IPS DF 6.9 (cell line): Measurements from ENCODE around the gene PRKCI.
"Not testable (repeated sequence)": the region's sequence is repeated elsewhere in the genome, so short reads cannot be mapped to it uniquely, and the experiment has no call there.

ENCODE experiments used
- DNase-seq: peaks from one replicate; pipeline ENCODE4 v3.0.0-alpha.2; 2013; ENCODE audit warnings: low read depth, low spot score
- H3K27ac ChIP-seq: one replicate; pipeline ENCODE4 v1.5.1; 2013; ENCODE audit warnings: low read length, control low read depth
- H3K27me3 ChIP-seq: 2 replicates; pipeline ENCODE4 v1.6.1; 2013; ENCODE audit warnings: mild to moderate bottlenecking, low read length; ENCODE audit not compliant: control insufficient read depth, insufficient read depth
- H3K36me3 ChIP-seq: 2 replicates; pipeline ENCODE4 v1.6.1; 2013; ENCODE audit warnings: low read length; ENCODE audit not compliant: control insufficient read depth, insufficient read depth
- H3K4me1 ChIP-seq: 2 replicates; pipeline ENCODE4 v1.6.1; 2013; ENCODE audit warnings: low read length; ENCODE audit not compliant: control insufficient read depth, insufficient read depth
- H3K4me3 ChIP-seq: 2 replicates; pipeline ENCODE4 v1.5.1; 2013; ENCODE audit warnings: mild to moderate bottlenecking, low read length
- H3K9me3 ChIP-seq: 2 replicates; pipeline ENCODE4 v1.6.1; 2013; ENCODE audit warnings: low read length, inconsistent platforms; ENCODE audit not compliant: control insufficient read depth, insufficient read depth
- WGBS: extraction: QIAGEN DNeasy Blood & Tissue Kit; methylation state at CpG from one replicate; pipeline ENCODE4 v1.1.7; 2013; ENCODE audit warnings: mixed read lengths, missing lambda C conversion rate; ENCODE audit not compliant: insufficient read length, insufficient coverage; 5-methylcytosine and 5-hydroxymethylcytosine counted together

Gene PRKCI

GRCh38 chr3:170331143-170331542, 108.9 kb downstream of the PRKCI start:
- WGBS = no CpG with 5 or more reads among the region's 4 CpGs
- H3K4me1 ChIP-seq = no peaks in the 10 kb centered on the region
- H3K36me3 ChIP-seq = no peaks in the 10 kb centered on the region
- no peaks in the 10 kb centered on the region for H3K27me3 ChIP-seq
- no peak overlapping the region for H3K4me3 ChIP-seq
- no peaks in the 10 kb centered on the region for H3K9me3 ChIP-seq
- H3K27ac ChIP-seq = no peak overlapping the region
- no peak for DNase-seq

GRCh38 chr3:170337420-170337819, 115.2 kb downstream of the PRKCI start:
- WGBS = no CpG with 5 or more reads among the region's 3 CpGs
- Histone ChIP-seq H3K36me3 (no peaks in the 10 kb centered on the region), H3K9me3 (no peaks in the 10 kb centered on the region), H3K4me1 (no peaks in the 10 kb centered on the region), H3K4me3 (no peak overlapping the region), H3K27me3 (no peaks in the 10 kb centered on the region), H3K27ac (no peak overlapping the region)
- DNase-seq = no peak

GRCh38 chr3:170338690-170339340, 116.6 kb downstream of the PRKCI start:
- no peaks in the 10 kb centered on the region for H3K36me3 ChIP-seq
- no peaks in the 10 kb centered on the region for H3K9me3 ChIP-seq
- no peak for DNase-seq
- no peak overlapping the region for H3K4me3 ChIP-seq
- H3K4me1 ChIP-seq = no peaks in the 10 kb centered on the region
- no CpG with 5 or more reads among the region's 1 CpG for WGBS
- no peak overlapping the region for H3K27ac ChIP-seq
- H3K27me3 ChIP-seq = no peaks in the 10 kb centered on the region

GRCh38 chr3:170342273-170342672, 120.0 kb downstream of the PRKCI start:
- not testable (repeated sequence) for H3K9me3 ChIP-seq, H3K27ac ChIP-seq
- WGBS = no CpG with 5 or more reads among the region's 9 CpGs

GRCh38 chr3:170343859-170344258, 121.6 kb downstream of the PRKCI start:
- DNase-seq, H3K36me3 ChIP-seq, H3K27ac ChIP-seq, H3K4me1 ChIP-seq, H3K4me3 ChIP-seq, H3K27me3 ChIP-seq, H3K9me3 ChIP-seq: not testable (repeated sequence)
- WGBS = no CpG with 5 or more reads among the region's 6 CpGs

More at GRCh38 chr3:170342273-170342672, 120.0 kb downstream of the PRKCI start:
- H3K36me3 ChIP-seq, DNase-seq, H3K4me1 ChIP-seq, H3K4me3 ChIP-seq, H3K27me3 ChIP-seq: not testable (repeated sequence)

GRCh38 chr3:170344971-170345370, 122.7 kb downstream of the PRKCI start:
- Histone ChIP-seq H3K36me3 (no peaks in the 10 kb centered on the region), H3K27ac (no peak overlapping the region), H3K4me1 (no peaks in the 10 kb centered on the region), H3K4me3 (no peak overlapping the region), H3K27me3 (no peaks in the 10 kb centered on the region), H3K9me3 (no peaks in the 10 kb centered on the region)
- DNase-seq = no peak
- WGBS = no CpG with 5 or more reads among the region's 4 CpGs

GRCh38 chr3:170346481-170347392, 124.5 kb downstream of the PRKCI start:
- Histone ChIP-seq H3K27me3 (no peaks in the 10 kb centered on the region), H3K27ac (no peak overlapping the region), H3K4me3 (no peak overlapping the region), H3K4me1 (no peaks in the 10 kb centered on the region), H3K9me3 (no peaks in the 10 kb centered on the region), H3K36me3 (no peaks in the 10 kb centered on the region)
- no CpG with 5 or more reads among the region's 12 CpGs for WGBS
- no peak for DNase-seq

- no peaks in the 10 kb centered on the region for H3K36me3 ChIP-seq
- no peak for DNase-seq
- no peaks in the 10 kb centered on the region for H3K27me3 ChIP-seq
- no peaks in the 10 kb centered on the region for H3K9me3 ChIP-seq
- no peak overlapping the region for H3K27ac ChIP-seq
- no peak overlapping the region for H3K4me3 ChIP-seq
- no peaks in the 10 kb centered on the region for H3K4me1 ChIP-seq
- WGBS = no CpG with 5 or more reads among the region's 8 CpGs
These were observed 128.5 kb downstream of the PRKCI start for GRCh38 chr3:170350515-170351413.

GRCh38 chr3:170352936-170353335, 130.7 kb downstream of the PRKCI start:
- Histone ChIP-seq H3K4me3 (no peak overlapping the region), H3K36me3 (no peaks in the 10 kb centered on the region), H3K27me3 (no peaks in the 10 kb centered on the region), H3K9me3 (no peaks in the 10 kb centered on the region), H3K4me1 (no peaks in the 10 kb centered on the region), H3K27ac (no peak overlapping the region)
- WGBS = no CpG with 5 or more reads among the region's 7 CpGs
- no peak for DNase-seq

- Histone ChIP-seq H3K4me1 (no peaks in the 10 kb centered on the region), H3K27ac (peak overlapping the region; percentile 41), H3K36me3 (no peaks in the 10 kb centered on the region), H3K27me3 (no peaks in the 10 kb centered on the region), H3K9me3 (no peaks in the 10 kb centered on the region), H3K4me3 (no peak overlapping the region)
- no peak for DNase-seq
These were observed 131.3 kb downstream of the PRKCI start for GRCh38 chr3:170353485-170353884.
